ENCODE measurements around the gene CEND1.

CEND1 gene

GRCh38 chr11:795634-796564, 6.0 kb upstream of the CEND1 start:
- Histone ChIP-seq H3K9me2 (replicated peaks; ENCODE audit: low read depth, low read length) (no peaks in the 10 kb centered on the region), H3K4me2 (ENCODE audit: low read depth, low read length, poor library complexity, severe bottlenecking) (peak overlapping the region; percentile 100)

GRCh38 chr11:794766-795633, 5.1 kb upstream of the CEND1 start:
- H3K4me3 ChIP-seq (ENCODE audit: low read length, poor library complexity, severe bottlenecking), result peak overlapping the region; percentile 85
- H3K27me3 ChIP-seq (ENCODE audit: insufficient read depth, low read length, poor library complexity, severe bottlenecking), result no peaks in the 10 kb centered on the region
- peaks cover 14% of the 10 kb centered on the region for H4K20me1 ChIP-seq (ENCODE audit: insufficient read depth, low read length, poor library complexity, severe bottlenecking)
- no peaks in the 10 kb centered on the region for H3K36me3 ChIP-seq (ENCODE audit: insufficient read depth, low read length)
- H3F3A ChIP-seq (ENCODE audit: low read depth), result peaks cover 3% of the 10 kb centered on the region; the same call in 1 of the 2 replicates
- no peak overlapping the region for H2AFZ ChIP-seq (ENCODE audit: low read length)
- H3K9me2 ChIP-seq (replicated peaks; ENCODE audit: low read depth, low read length), result no peaks in the 10 kb centered on the region
- H3K9me3 ChIP-seq (ENCODE audit: insufficient read depth, low read depth, low read length), result no peaks in the 10 kb centered on the region
- peaks cover 19% of the 10 kb centered on the region; the same call in 1 of the 2 replicates for H3K79me2 ChIP-seq (ENCODE audit: insufficient read depth, low read length)
- H3K4me2 ChIP-seq (ENCODE audit: low read depth, low read length, poor library complexity, severe bottlenecking), result peak overlapping the region; percentile 100
- H3K9ac ChIP-seq (ENCODE audit: low read depth, low read length, poor library complexity, severe bottlenecking), result peak overlapping the region; percentile 83
- TF ChIP-seq CTCF (conservative IDR thresholded peaks at IDR 0.05; ENCODE audit: low read length), result no peak
- no peak for TF ChIP-seq EZH2phosphoT487 (IDR thresholded peaks at IDR 0.05; ENCODE audit: borderline replicate concordance)
- H3K4me1 ChIP-seq (ENCODE audit: insufficient read depth, low read length, poor library complexity, severe bottlenecking), result peaks cover 17% of the 10 kb centered on the region

More at GRCh38 chr11:795634-796564, 6.0 kb upstream of the CEND1 start:
- TF ChIP-seq CTCF (conservative IDR thresholded peaks at IDR 0.05; ENCODE audit: low read length), result no peak
- no peak for TF ChIP-seq EZH2phosphoT487 (IDR thresholded peaks at IDR 0.05; ENCODE audit: borderline replicate concordance)
- Histone ChIP-seq H3K4me3 (ENCODE audit: low read length, poor library complexity, severe bottlenecking) (peak overlapping the region; percentile 85), H3K9me3 (ENCODE audit: insufficient read depth, low read depth, low read length) (no peaks in the 10 kb centered on the region), H4K20me1 (ENCODE audit: insufficient read depth, low read length, poor library complexity, severe bottlenecking) (peaks cover 14% of the 10 kb centered on the region), H3K9ac (ENCODE audit: low read depth, low read length, poor library complexity, severe bottlenecking) (peak overlapping the region; percentile 83), H3K36me3 (ENCODE audit: insufficient read depth, low read length) (no peaks in the 10 kb centered on the region), H3K27me3 (ENCODE audit: insufficient read depth, low read length, poor library complexity, severe bottlenecking) (no peaks in the 10 kb centered on the region), H2AFZ (ENCODE audit: low read length) (no peak overlapping the region), H3K4me1 (ENCODE audit: insufficient read depth, low read length, poor library complexity, severe bottlenecking) (peaks cover 17% of the 10 kb centered on the region), H3K79me2 (ENCODE audit: insufficient read depth, low read length) (peaks cover 19% of the 10 kb centered on the region; the same call in 1 of the 2 replicates), H3F3A (ENCODE audit: low read depth) (peaks cover 3% of the 10 kb centered on the region; the same call in 1 of the 2 replicates)

GRCh38 chr11:794013-794765, 4.3 kb upstream of the CEND1 start:
- Histone ChIP-seq H3K4me2 (ENCODE audit: low read depth, low read length, poor library complexity, severe bottlenecking) (peak overlapping the region; percentile 100), H3K36me3 (ENCODE audit: insufficient read depth, low read length) (no peaks in the 10 kb centered on the region), H3F3A (ENCODE audit: low read depth) (peaks cover 3% of the 10 kb centered on the region; the same call in 1 of the 2 replicates), H4K20me1 (ENCODE audit: insufficient read depth, low read length, poor library complexity, severe bottlenecking) (peaks cover 14% of the 10 kb centered on the region), H3K9me2 (replicated peaks; ENCODE audit: low read depth, low read length) (no peaks in the 10 kb centered on the region), H3K9me3 (ENCODE audit: insufficient read depth, low read depth, low read length) (no peaks in the 10 kb centered on the region), H3K79me2 (ENCODE audit: insufficient read depth, low read length) (peaks cover 19% of the 10 kb centered on the region; the same call in 1 of the 2 replicates), H3K4me3 (ENCODE audit: low read length, poor library complexity, severe bottlenecking) (peak overlapping the region; percentile 85), H3K9ac (ENCODE audit: low read depth, low read length, poor library complexity, severe bottlenecking) (no peak overlapping the region), H2AFZ (ENCODE audit: low read length) (no peak overlapping the region), H3K4me1 (ENCODE audit: insufficient read depth, low read length, poor library complexity, severe bottlenecking) (peaks cover 17% of the 10 kb centered on the region), H3K27me3 (ENCODE audit: insufficient read depth, low read length, poor library complexity, severe bottlenecking) (no peaks in the 10 kb centered on the region)
- no peak for TF ChIP-seq CTCF (conservative IDR thresholded peaks at IDR 0.05; ENCODE audit: low read length)
- no peak for TF ChIP-seq EZH2phosphoT487 (IDR thresholded peaks at IDR 0.05; ENCODE audit: borderline replicate concordance)

All from Loucy (cell line).